A673 (cell line): ENCODE data around the gene SIRPB2. TPM values are rescaled to one million over a fixed set of nuclear protein-coding genes. Genes with fewer than 3 reads are reported as not detected.

Experiments used
- BruUV-seq: library from RNA; stranded (reverse); fragments of 400-500 nt; replicated peaks from 2 replicates; lab custom pipeline; 2021; lab: Mats Ljungman, UMichigan
- CTCF ChIA-PET: fragments of 300-600 bp; sonication (Branson Sonifier 250); formaldehyde crosslinking; loops from one replicate; lab custom pipeline; 2022; ENCODE audit warnings: antibody characterized with exemption; lab: Charles Lee
- POLR2A ChIA-PET: fragments of 300-600 bp; sonication (Branson Sonifier 250); formaldehyde crosslinking; loops from one replicate; lab custom pipeline; 2022; ENCODE audit warnings: antibody characterized with exemption; ENCODE audit not compliant: low non-redundant PET; lab: Charles Lee
- DNase-seq: peaks from one replicate; pipeline ENCODE4 v3.0.0-alpha.2; 2015; ENCODE audit warnings: low spot score
- H3K27ac ChIP-seq: fragments of 200-600 bp; sonication (generic); 2 replicates; pipeline ENCODE4 v1.5.1; 2016; ENCODE audit warnings: mixed run types, low read depth, mild to moderate bottlenecking, mixed read lengths, antibody characterized with exemption, low read length; ENCODE audit not compliant: poor library complexity, severe bottlenecking
- H3K27me3 ChIP-seq: fragments of 200-600 bp; sonication (generic); replicated peaks from 2 replicates; pipeline ENCODE4 v1.6.1; 2017; ENCODE audit warnings: mixed run types, low read depth, mild to moderate bottlenecking, mixed read lengths, antibody characterized with exemption, low read length; ENCODE audit not compliant: insufficient read depth, poor library complexity
- H3K36me3 ChIP-seq: fragments of 200-600 bp; sonication (generic); 2 replicates; pipeline ENCODE4 v1.6.1; 2016; ENCODE audit warnings: mixed run types, mild to moderate bottlenecking, mixed read lengths, antibody characterized with exemption, low read length; ENCODE audit not compliant: insufficient read depth, poor library complexity, severe bottlenecking
- H3K4me1 ChIP-seq: fragments of 200-600 bp; sonication (generic); 2 replicates; pipeline ENCODE4 v1.6.1; 2017; ENCODE audit warnings: mixed run types, mild to moderate bottlenecking, mixed read lengths, antibody characterized with exemption, low read length; ENCODE audit not compliant: insufficient read depth, poor library complexity, severe bottlenecking
- H3K4me3 ChIP-seq: fragments of 200-600 bp; sonication (generic); 2 replicates; pipeline ENCODE4 v1.5.1; 2016; ENCODE audit warnings: low read depth, mixed run types, mild to moderate bottlenecking, mixed read lengths, low read length; ENCODE audit not compliant: poor library complexity, severe bottlenecking
- H3K9me3 ChIP-seq: fragments of 200-600 bp; sonication (generic); 2 replicates; pipeline ENCODE4 v1.6.1; 2016; ENCODE audit warnings: mixed run types, low read depth, mild to moderate bottlenecking, mixed read lengths, antibody characterized with exemption, low read length; ENCODE audit not compliant: poor library complexity, severe bottlenecking
- CTCF ChIP-seq: fragments of 300-800, 200-600 bp; sonication (generic); conservative IDR thresholded peaks from 2 replicates; pipeline ENCODE4 v1.5.1; 2017; ENCODE audit warnings: low read depth, mild to moderate bottlenecking, antibody characterized with exemption, low read length, moderate library complexity, mixed read lengths
- EZH2 ChIP-seq: fragments of 200-600 bp; sonication (generic); IDR thresholded peaks from 2 replicates; pipeline ENCODE4 v1.6.1; 2017; ENCODE audit warnings: borderline replicate concordance, low read depth, mild to moderate bottlenecking, mixed read lengths, antibody characterized with exemption, low read length; ENCODE audit not compliant: poor library complexity, severe bottlenecking
- intact Hi-C: fragments of 100-400 bp; cut with micrococcal nuclease; formaldehyde crosslinking; loops from one replicate; pipeline ENCODE4 v1.10.0; 2022; ENCODE audit not compliant: unreplicated experiment
- total RNA-seq: library from RNA; stranded (reverse); gene quantifications from 2 replicates; pipeline ENCODE4 v1.2.3, GENCODE V29; 2021

Gene SIRPB2
- total RNA-seq, 1 experiment from 2014 or later = 3.1 TPM

- Histone ChIP-seq H3K9me3 (no peaks in the 10 kb centered on the region), H3K27ac (no peak overlapping the region), H3K4me3 (no peak overlapping the region), H3K36me3 (no peaks in the 10 kb centered on the region), H3K27me3 (peaks cover 6% of the 10 kb centered on the region), H3K4me1 (no peaks in the 10 kb centered on the region)
- intact Hi-C loops = loop anchor here (1.0 to 5.0 kb wide), 2 partner anchors 225 to 268 kb away; no protein-coding TSS in a partner anchor
- ChIA-PET CTCF (interaction anchor here (1.0 to 1.6 kb wide), 2 partner anchors 225 to 268 kb away, joined by 3 to 14 read pairs; no protein-coding TSS in a partner anchor), POLR2A (no interaction called here)
- TF ChIP-seq CTCF = peak; percentile 69
- TF ChIP-seq EZH2 = no peak
- peak; percentile 62 for DNase-seq
- no TSS peak for BruUV-seq
Measured at GRCh38 chr20:1509237-1509636, 18.0 kb upstream of the SIRPB2 start.

- POLR2A ChIA-PET = no interaction called here
- DNase-seq = peak; percentile 35
- Histone ChIP-seq H3K4me3 (no peak overlapping the region), H3K27me3 (peaks cover 6% of the 10 kb centered on the region), H3K4me1 (no peaks in the 10 kb centered on the region), H3K27ac (no peak overlapping the region), H3K36me3 (no peaks in the 10 kb centered on the region), H3K9me3 (no peaks in the 10 kb centered on the region)
- CTCF ChIA-PET = interaction anchor here (1.0 to 1.6 kb wide), 2 partner anchors 226 to 269 kb away, joined by 3 to 14 read pairs; no protein-coding TSS in a partner anchor
- no TSS peak for BruUV-seq
- no peak for TF ChIP-seq CTCF
- TF ChIP-seq EZH2 = no peak
- intact Hi-C loops = loop anchor here (5.0 kb wide), 1 partner anchor 269 kb away; no protein-coding TSS in a partner anchor
Measured at GRCh38 chr20:1508574-1508973, 17.4 kb upstream of the SIRPB2 start.

GRCh38 chr20:1507276-1507675 is 16.1 kb upstream of the SIRPB2 start:
- intact Hi-C loops = loop anchor here (5.0 kb wide), 1 partner anchor 270 kb away; no protein-coding TSS in a partner anchor

More at GRCh38 chr20:1507276-1507675, 16.1 kb upstream of the SIRPB2 start:
- Histone ChIP-seq H3K27me3 (peaks cover 6% of the 10 kb centered on the region), H3K4me3 (no peak overlapping the region), H3K36me3 (no peaks in the 10 kb centered on the region), H3K4me1 (no peaks in the 10 kb centered on the region), H3K27ac (no peak overlapping the region), H3K9me3 (no peaks in the 10 kb centered on the region)
- CTCF ChIA-PET = interaction anchor here (1.8 kb wide), 1 partner anchor 270 kb away, joined by 4 read pairs; no protein-coding TSS in a partner anchor
- BruUV-seq = no TSS peak
- POLR2A ChIA-PET = no interaction called here
- TF ChIP-seq CTCF = no peak
- TF ChIP-seq EZH2 = no peak
- DNase-seq = no peak
